ENCODE data around the gene CRYL1. TPM values are rescaled to one million over a fixed set of nuclear protein-coding genes. Genes with fewer than 3 reads are reported as not detected.

CRYL1 gene
- total RNA-seq, 1 donor from 2014 or later, result 13.1 TPM

DNA sequence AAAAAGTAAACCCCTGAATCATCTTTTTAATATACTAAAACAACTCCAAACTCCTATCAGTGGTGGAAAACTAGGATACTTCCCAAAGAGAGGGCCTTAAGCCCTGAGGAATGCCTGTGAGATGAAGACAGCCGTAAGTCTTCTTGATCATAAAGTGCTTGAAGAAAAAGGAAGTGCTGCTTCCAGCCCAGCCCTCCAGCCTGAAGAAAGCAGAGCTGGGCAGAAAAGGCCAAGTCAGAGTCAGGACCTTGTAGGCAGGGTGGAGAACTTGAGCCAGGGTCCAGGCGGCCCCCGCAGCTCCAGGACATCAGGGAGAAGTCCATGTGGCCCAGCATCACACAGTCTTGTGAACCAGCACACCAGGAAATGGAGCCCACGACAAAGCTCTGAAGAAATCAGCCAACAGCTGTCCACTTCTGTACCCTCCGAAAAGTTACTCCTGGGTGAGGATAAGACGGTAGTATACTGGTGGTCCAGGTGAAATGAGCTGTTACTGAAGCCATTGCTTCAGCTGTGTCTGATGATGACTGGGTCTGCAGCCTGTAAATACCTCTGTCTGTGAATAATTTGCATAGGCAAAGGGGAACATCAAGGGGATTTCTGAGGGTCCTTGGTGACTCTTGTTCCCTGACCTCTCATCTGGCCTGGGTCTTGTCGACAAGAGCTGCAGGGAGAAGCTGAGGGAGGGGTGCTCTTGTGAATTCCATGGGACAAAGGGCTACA, 18.7 kb upstream of the CRYL1 start:
- Histone ChIP-seq H3K27me3 (no peaks in the 10 kb centered on the region), H3K36me3 (no peaks in the 10 kb centered on the region), H3K27ac (no peak overlapping the region), H3K4me3 (no peak overlapping the region), H3K9me3 (no peaks in the 10 kb centered on the region), H3K4me1 (no peaks in the 10 kb centered on the region)
- intact Hi-C loops (cut with DNase I), result no loop called here
- DNase-seq (ENCODE audit: low spot score in 2 of 2), result no peak
- TF ChIP-seq, protein P1, sequence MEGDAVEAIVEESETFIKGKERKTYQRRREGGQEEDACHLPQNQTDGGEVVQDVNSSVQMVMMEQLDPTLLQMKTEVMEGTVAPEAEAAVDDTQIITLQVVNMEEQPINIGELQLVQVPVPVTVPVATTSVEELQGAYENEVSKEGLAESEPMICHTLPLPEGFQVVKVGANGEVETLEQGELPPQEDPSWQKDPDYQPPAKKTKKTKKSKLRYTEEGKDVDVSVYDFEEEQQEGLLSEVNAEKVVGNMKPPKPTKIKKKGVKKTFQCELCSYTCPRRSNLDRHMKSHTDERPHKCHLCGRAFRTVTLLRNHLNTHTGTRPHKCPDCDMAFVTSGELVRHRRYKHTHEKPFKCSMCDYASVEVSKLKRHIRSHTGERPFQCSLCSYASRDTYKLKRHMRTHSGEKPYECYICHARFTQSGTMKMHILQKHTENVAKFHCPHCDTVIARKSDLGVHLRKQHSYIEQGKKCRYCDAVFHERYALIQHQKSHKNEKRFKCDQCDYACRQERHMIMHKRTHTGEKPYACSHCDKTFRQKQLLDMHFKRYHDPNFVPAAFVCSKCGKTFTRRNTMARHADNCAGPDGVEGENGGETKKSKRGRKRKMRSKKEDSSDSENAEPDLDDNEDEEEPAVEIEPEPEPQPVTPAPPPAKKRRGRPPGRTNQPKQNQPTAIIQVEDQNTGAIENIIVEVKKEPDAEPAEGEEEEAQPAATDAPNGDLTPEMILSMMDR (IDR thresholded peaks at IDR 0.05), result no peak

DNA sequence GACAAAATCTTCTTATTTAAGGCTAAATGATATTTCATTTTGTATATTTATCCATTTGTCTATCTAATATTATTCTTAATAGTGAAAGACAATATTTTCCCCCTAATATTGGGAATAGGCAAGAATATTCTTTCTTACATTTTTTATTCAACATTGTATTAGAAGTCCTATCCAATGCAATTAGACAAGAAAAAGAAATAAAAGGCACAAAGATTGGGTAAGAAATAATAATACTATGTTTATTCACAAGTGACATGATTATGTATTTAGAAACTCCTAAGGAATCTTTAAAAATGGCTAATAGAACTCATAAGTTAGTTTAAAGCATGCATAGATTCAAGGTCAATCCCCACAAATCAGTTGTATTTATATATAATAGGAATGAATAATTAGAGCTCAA, 11.3 kb upstream of the CRYL1 start:
- intact Hi-C loops (cut with DNase I), result no loop called here
- Histone ChIP-seq H3K27me3 (no peaks in the 10 kb centered on the region), H3K4me3 (no peak overlapping the region), H3K36me3 (no peaks in the 10 kb centered on the region), H3K27ac (no peak overlapping the region), H3K9me3 (no peaks in the 10 kb centered on the region), H3K4me1 (no peaks in the 10 kb centered on the region)
- TF ChIP-seq, protein P1 (IDR thresholded peaks at IDR 0.05), result no peak
- DNase-seq (ENCODE audit: low spot score in 2 of 2), result no peak

DNA sequence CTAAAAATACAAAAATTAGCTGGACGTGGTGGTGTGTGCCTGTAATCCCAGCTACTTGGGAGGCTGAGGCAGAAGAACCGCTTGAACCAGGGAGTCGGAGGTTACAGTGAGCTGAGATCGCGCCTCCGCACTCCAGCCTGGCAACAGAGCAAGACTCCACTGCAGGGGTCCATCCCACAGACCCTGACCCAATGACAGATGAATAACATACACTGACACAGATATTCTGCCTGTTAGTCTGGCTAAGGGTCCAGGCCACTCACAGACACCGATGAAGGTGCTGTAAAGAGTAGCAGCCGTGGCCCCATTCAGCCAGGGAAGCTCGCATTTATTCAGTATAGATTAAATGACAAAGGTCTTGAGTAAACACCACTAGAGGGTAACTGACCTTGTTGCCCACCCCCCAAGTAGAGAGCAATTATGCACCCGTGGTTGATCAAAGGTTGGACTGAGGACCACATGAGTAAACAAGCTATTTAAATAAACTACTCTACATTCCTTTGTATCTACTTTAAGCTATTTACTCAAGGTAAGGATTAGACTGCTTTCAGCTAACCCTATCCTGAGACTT, 8.5 kb upstream of the CRYL1 start:
- TF ChIP-seq, protein P1 (IDR thresholded peaks at IDR 0.05), result no peak
- intact Hi-C loops (cut with DNase I), result no loop called here
- Histone ChIP-seq H3K27me3 (no peaks in the 10 kb centered on the region), H3K27ac (no peak overlapping the region), H3K9me3 (no peaks in the 10 kb centered on the region), H3K36me3 (no peaks in the 10 kb centered on the region), H3K4me1 (no peaks in the 10 kb centered on the region), H3K4me3 (no peak overlapping the region)
- DNase-seq (ENCODE audit: low spot score in 2 of 2), result no peak

DNA sequence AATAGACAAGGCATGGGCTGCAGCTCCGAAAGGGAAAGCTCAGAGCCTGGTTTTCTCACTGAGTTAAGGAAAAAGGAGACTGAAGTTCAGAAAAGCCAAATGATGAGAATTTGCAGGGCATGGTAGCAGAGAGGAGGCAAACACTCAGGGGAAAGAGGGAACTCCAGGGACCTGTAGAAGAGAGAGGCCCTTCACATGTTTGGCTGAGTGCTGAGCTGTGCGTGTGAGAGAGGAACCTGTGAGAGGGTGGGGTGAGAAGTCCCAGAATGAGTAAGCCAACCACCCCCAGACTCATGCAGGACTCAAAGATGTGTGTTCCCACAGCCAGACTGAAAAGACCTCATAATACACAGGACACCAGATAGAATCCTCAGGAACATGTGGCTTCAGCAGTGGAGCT, 2.8 kb upstream of the CRYL1 start:
- intact Hi-C loops (cut with DNase I), result no loop called here
- no peak for DNase-seq (ENCODE audit: low spot score in 2 of 2)
- Histone ChIP-seq H3K4me3 (no peak overlapping the region), H3K27ac (no peak overlapping the region), H3K27me3 (no peaks in the 10 kb centered on the region), H3K36me3 (no peaks in the 10 kb centered on the region), H3K4me1 (peaks cover 0 to 6% of the 10 kb centered on the region in 2 donors), H3K9me3 (no peaks in the 10 kb centered on the region)
- TF ChIP-seq, protein P1 (IDR thresholded peaks at IDR 0.05), result no peak

DNA sequence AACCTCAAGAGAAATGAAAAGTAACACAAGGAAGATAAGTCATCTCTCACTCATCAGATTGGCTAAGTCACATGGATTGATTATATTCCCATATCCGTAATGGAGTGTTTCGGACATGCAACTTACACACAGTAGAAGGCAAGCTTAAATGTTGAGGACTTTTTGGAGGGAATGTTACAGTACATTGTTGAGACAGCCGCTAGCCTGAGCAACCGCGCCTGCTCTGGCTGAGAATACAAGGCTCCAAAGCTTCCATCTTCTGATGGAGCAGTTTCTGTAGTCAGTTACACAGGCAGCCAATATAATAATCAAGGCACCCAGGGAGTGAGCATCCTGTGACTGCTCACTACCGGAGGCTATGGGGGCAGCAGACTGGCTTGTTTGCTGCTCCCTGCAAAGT, 1.0 kb upstream of the CRYL1 start:
- Histone ChIP-seq H3K27ac (peak overlapping the region; percentile 76 to 86), H3K36me3 (no peaks in the 10 kb centered on the region), H3K9me3 (no peaks in the 10 kb centered on the region), H3K4me1 (peaks cover 0 to 6% of the 10 kb centered on the region in 2 donors), H3K27me3 (no peaks in the 10 kb centered on the region), H3K4me3 (peak overlapping the region; percentile 76 to 96)
- DNase-seq (ENCODE audit: low spot score in 2 of 2), result no peak
- intact Hi-C loops (cut with DNase I), result no loop called here
- TF ChIP-seq, protein P1 (IDR thresholded peaks at IDR 0.05), result no peak
